Astrocyte (in vitro differentiated cells and primary cell): Measurements from ENCODE around the gene UFSP1. TPM values are rescaled to one million over a fixed set of nuclear protein-coding genes. Genes with fewer than 3 reads are reported as not detected.
A peak's percentile ranks its signal among the peaks of the same experiment; 100 is the strongest.

Source experiments
- DNase-seq: peaks from one replicate; pipeline ENCODE4 v3.0.0-alpha.2; 2010; ENCODE audit warnings: low read depth
- FAIRE-seq: peaks from 2 replicates; lab custom pipeline; 2011; peaks lifted over from hg19 to GRCh38; lab: Jason Lieb, UNC
- H2AFZ ChIP-seq: 2 replicates; pipeline ENCODE4 v1.6.0; 2012; ENCODE audit warnings: low read depth, low read length, inconsistent platforms
- H3K27ac ChIP-seq: 2 replicates; pipeline ENCODE4 v1.5.1; 2011; ENCODE audit warnings: low read depth, low read length, inconsistent platforms
- H3K27me3 ChIP-seq: 2 replicates; pipeline ENCODE4 v1.6.0; 2011; ENCODE audit warnings: low read length, inconsistent platforms; ENCODE audit not compliant: insufficient read depth
- H3K36me3 ChIP-seq: 2 replicates; pipeline ENCODE4 v1.5.1; 2011; ENCODE audit warnings: low read length, inconsistent platforms; ENCODE audit not compliant: insufficient read depth
- H3K4me1 ChIP-seq: 2 replicates; pipeline ENCODE4 v1.5.1; 2011; ENCODE audit warnings: low read length, inconsistent platforms; ENCODE audit not compliant: insufficient read depth
- H3K4me2 ChIP-seq: 2 replicates; pipeline ENCODE4 v1.6.0; 2012; ENCODE audit warnings: low read length, inconsistent platforms
- H3K4me3 ChIP-seq: 2 replicates; pipeline ENCODE4 v1.5.1; 2011; ENCODE audit warnings: low read depth, mild to moderate bottlenecking, low read length, inconsistent platforms; ENCODE audit not compliant: insufficient read depth
- H3K79me2 ChIP-seq: 2 replicates; pipeline ENCODE4 v1.6.0; 2012; ENCODE audit warnings: mild to moderate bottlenecking, low read length, inconsistent platforms; ENCODE audit not compliant: insufficient read depth
- H3K9ac ChIP-seq: 2 replicates; pipeline ENCODE4 v1.6.0; 2012; ENCODE audit warnings: mild to moderate bottlenecking, low read length, inconsistent platforms
- H3K9me3 ChIP-seq: 2 replicates; pipeline ENCODE4 v1.5.1; 2012; ENCODE audit warnings: low read depth, mild to moderate bottlenecking, low read length, inconsistent platforms; ENCODE audit not compliant: insufficient read depth
- H4K20me1 ChIP-seq: 2 replicates; pipeline ENCODE4 v1.6.0; 2012; ENCODE audit warnings: low read length, inconsistent platforms; ENCODE audit not compliant: insufficient read depth
- H3K27ac Mint-ChIP-seq: one replicate; pipeline ENCODE4 v1.8.0; 2021; ENCODE audit warnings: mild to moderate bottlenecking, mixed read lengths; ENCODE audit not compliant: unreplicated experiment
- H3K27me3 Mint-ChIP-seq: one replicate; pipeline ENCODE4 v1.8.0; 2021; ENCODE audit warnings: low read depth, mixed read lengths; ENCODE audit not compliant: unreplicated experiment
- H3K36me3 Mint-ChIP-seq: one replicate; pipeline ENCODE4 v1.8.0; 2021; ENCODE audit warnings: low read depth, mixed read lengths; ENCODE audit not compliant: unreplicated experiment
- H3K4me1 Mint-ChIP-seq: one replicate; pipeline ENCODE4 v1.8.0; 2021; ENCODE audit warnings: low read depth, mixed read lengths; ENCODE audit not compliant: unreplicated experiment
- H3K4me3 Mint-ChIP-seq: one replicate; pipeline ENCODE4 v1.8.0; 2021; ENCODE audit warnings: mild to moderate bottlenecking, moderate library complexity, mixed read lengths; ENCODE audit not compliant: unreplicated experiment
- H3K9me3 Mint-ChIP-seq: one replicate; pipeline ENCODE4 v1.8.0; 2021; ENCODE audit warnings: mild to moderate bottlenecking, mixed read lengths; ENCODE audit not compliant: unreplicated experiment
- EZH2 ChIP-seq: IDR thresholded peaks from 2 replicates; pipeline ENCODE4 v1.6.1; 2012; ENCODE audit warnings: mild to moderate bottlenecking, low read length, inconsistent platforms; ENCODE audit not compliant: insufficient read depth
- total RNA-seq: library from RNA; stranded (reverse); gene quantifications from 2 replicates; pipeline ENCODE4 v1.2.1, GENCODE V29; 2021
- TF ChIP-seq, protein P1 (sequence below): IDR thresholded peaks from 2 replicates; pipeline ENCODE4 v1.5.1; 2011; ENCODE audit warnings: low read depth, mild to moderate bottlenecking, inconsistent platforms, low read length, moderate library complexity; ENCODE audit not compliant: insufficient read depth

UFSP1 gene
- total RNA-seq, 1 donor from 2014 or later, result 2.7 TPM

- H3K4me3 Mint-ChIP-seq, result peak overlapping the region; percentile 88
- Histone ChIP-seq H3K4me2 (peak overlapping the region; percentile 70), H3K36me3 (no peaks in the 10 kb centered on the region), H2AFZ (peak overlapping the region; percentile 41), H3K9me3 (no peaks in the 10 kb centered on the region), H3K27ac (no peak overlapping the region), H4K20me1 (no peaks in the 10 kb centered on the region), H3K79me2 (no peaks in the 10 kb centered on the region), H3K9ac (no peak overlapping the region), H3K27me3 (peaks cover 10% of the 10 kb centered on the region), H3K4me1 (peaks cover 8% of the 10 kb centered on the region), H3K4me3 (no peak overlapping the region)
- DNase-seq (no peak), FAIRE-seq (no peak)
- peaks cover 6% of the 10 kb centered on the region for H3K4me1 Mint-ChIP-seq
- H3K9me3 Mint-ChIP-seq, result peaks cover 2% of the 10 kb centered on the region
- no peaks in the 10 kb centered on the region for H3K36me3 Mint-ChIP-seq
- peaks cover 27% of the 10 kb centered on the region for H3K27me3 Mint-ChIP-seq
- no peak overlapping the region for H3K27ac Mint-ChIP-seq
- TF ChIP-seq, protein P1, sequence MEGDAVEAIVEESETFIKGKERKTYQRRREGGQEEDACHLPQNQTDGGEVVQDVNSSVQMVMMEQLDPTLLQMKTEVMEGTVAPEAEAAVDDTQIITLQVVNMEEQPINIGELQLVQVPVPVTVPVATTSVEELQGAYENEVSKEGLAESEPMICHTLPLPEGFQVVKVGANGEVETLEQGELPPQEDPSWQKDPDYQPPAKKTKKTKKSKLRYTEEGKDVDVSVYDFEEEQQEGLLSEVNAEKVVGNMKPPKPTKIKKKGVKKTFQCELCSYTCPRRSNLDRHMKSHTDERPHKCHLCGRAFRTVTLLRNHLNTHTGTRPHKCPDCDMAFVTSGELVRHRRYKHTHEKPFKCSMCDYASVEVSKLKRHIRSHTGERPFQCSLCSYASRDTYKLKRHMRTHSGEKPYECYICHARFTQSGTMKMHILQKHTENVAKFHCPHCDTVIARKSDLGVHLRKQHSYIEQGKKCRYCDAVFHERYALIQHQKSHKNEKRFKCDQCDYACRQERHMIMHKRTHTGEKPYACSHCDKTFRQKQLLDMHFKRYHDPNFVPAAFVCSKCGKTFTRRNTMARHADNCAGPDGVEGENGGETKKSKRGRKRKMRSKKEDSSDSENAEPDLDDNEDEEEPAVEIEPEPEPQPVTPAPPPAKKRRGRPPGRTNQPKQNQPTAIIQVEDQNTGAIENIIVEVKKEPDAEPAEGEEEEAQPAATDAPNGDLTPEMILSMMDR, result peak; percentile 43
- no peak for TF ChIP-seq EZH2
These were observed 7.5 kb upstream of the UFSP1 start for GRCh38 chr7:100896732-100897608.

- TF ChIP-seq, protein P1, result no peak
- TF ChIP-seq EZH2, result peak; percentile 97
- Histone ChIP-seq H3K27me3 (peaks cover 10% of the 10 kb centered on the region), H3K27ac (no peak overlapping the region), H3K79me2 (no peaks in the 10 kb centered on the region), H3K9ac (no peak overlapping the region), H3K4me1 (peaks cover 16% of the 10 kb centered on the region), H3K9me3 (no peaks in the 10 kb centered on the region), H2AFZ (no peak overlapping the region), H4K20me1 (no peaks in the 10 kb centered on the region), H3K4me3 (peak overlapping the region; percentile 29), H3K36me3 (no peaks in the 10 kb centered on the region), H3K4me2 (peak overlapping the region; percentile 70)
- Mint-ChIP-seq H3K9me3 (peaks cover 2% of the 10 kb centered on the region), H3K27ac (peak overlapping the region; percentile 86), H3K4me1 (peaks cover 12% of the 10 kb centered on the region), H3K36me3 (no peaks in the 10 kb centered on the region), H3K27me3 (peaks cover 27% of the 10 kb centered on the region), H3K4me3 (peak overlapping the region; percentile 88)
- FAIRE-seq (no peak), DNase-seq (no peak)
These were observed 6.6 kb upstream of the UFSP1 start for GRCh38 chr7:100895956-100896731.
